Lung (tissue), 12 donors: ENCODE data around the gene ATP10A. TPM values are rescaled to one million over a fixed set of nuclear protein-coding genes. Genes with fewer than 3 reads are reported as not detected.
A peak's percentile ranks its signal among the peaks of the same experiment; 100 is the strongest.

ENCODE experiments used
- ATAC-seq: fragments of 200-7000 bp; cut with Tn5 transposase; one replicate; pipeline ENCODE4 v1.9.1; 2020; ENCODE audit warnings: moderate number of reproducible peaks; ENCODE audit not compliant: insufficient read depth, low FRiP score
- DNase-seq, 3 donors: peaks; one replicate each; pipeline ENCODE4 v3.0.0-alpha.2; 2013 to 2017
- H3K27ac ChIP-seq, 2 donors: one replicate each; pipeline ENCODE4 v1.5.1; 2013; ENCODE audit warnings: mild to moderate bottlenecking in 2 of 2, moderate library complexity in 2 of 2, control low read depth in 1 of 2, inconsistent platforms in 1 of 2, low read depth in 1 of 2, low read length in 1 of 2
- H3K27me3 ChIP-seq, 3 donors: one replicate each; pipeline ENCODE4 v1.5.1; 2013; ENCODE audit warnings: low read length in 2 of 3; ENCODE audit not compliant: control insufficient read depth in 3 of 3, insufficient read depth in 3 of 3
- H3K36me3 ChIP-seq, 4 donors: one replicate each; pipeline ENCODE4 v1.5.1; 2013; ENCODE audit warnings: low read length in 4 of 4, mild to moderate bottlenecking in 1 of 4, moderate library complexity in 1 of 4; ENCODE audit not compliant: control insufficient read depth in 4 of 4, insufficient read depth in 4 of 4
- H3K4me1 ChIP-seq, 5 donors: one replicate each; pipeline ENCODE4 v1.5.1; 2013; ENCODE audit warnings: low read length in 5 of 5, mild to moderate bottlenecking in 2 of 5, moderate library complexity in 1 of 5; ENCODE audit not compliant: control insufficient read depth in 5 of 5, insufficient read depth in 5 of 5
- H3K4me3 ChIP-seq: one replicate; pipeline ENCODE4 v1.5.1; 2013; ENCODE audit warnings: mild to moderate bottlenecking, control low read depth, moderate library complexity
- H3K9ac ChIP-seq, 2 donors: one replicate each; pipeline ENCODE4 v1.5.1; 2013; ENCODE audit warnings: low read length in 2 of 2, control low read depth in 1 of 2; ENCODE audit not compliant: insufficient read depth in 1 of 2
- H3K9me3 ChIP-seq, 4 donors: one replicate each; pipeline ENCODE4 v1.5.1; 2013; ENCODE audit warnings: low read length in 3 of 4, mild to moderate bottlenecking in 1 of 4, moderate library complexity in 1 of 4; ENCODE audit not compliant: control insufficient read depth in 4 of 4, insufficient read depth in 3 of 4
- WGBS, 2 donors: extraction: QIAGEN DNeasy Blood & Tissue Kit; methylation state at CpG; one replicate each; pipeline ENCODE4 v1.1.7; 2013; 5-methylcytosine and 5-hydroxymethylcytosine counted together
- polyA plus RNA-seq, 2 donors: library from polyadenylated mRNA; stranded (reverse); fragments of 200-250 nt; gene quantifications; one replicate each; pipeline ENCODE4 v1.2.1, GENCODE V29; 2013
- total RNA-seq, 2 donors: library from RNA; depleted of rRNA in 1 of 2; stranded (reverse); fragments of >200 nt in 1 of 2; gene quantifications; one replicate each; pipeline ENCODE4 v1.2.1, GENCODE V29; 2014 to 2021
- TF ChIP-seq, protein P1 (sequence below): IDR thresholded peaks from 2 replicates; pipeline ENCODE4 v1.5.1; 2012; ENCODE audit warnings: mild to moderate bottlenecking; ENCODE audit errors: control extremely low read depth, extremely low read depth
- donor health status: control.
- donor health status: control.
- donor health status: Bipolar disorder and iron deficiency.
- donor health status: healthy.
- donor health status: DM: yes; HTN: yes; CAD: no.

ATP10A gene
- total and polyA plus RNA-seq, 4 donors = 4.5 to 33.7 (median 6.2) TPM

DNA sequence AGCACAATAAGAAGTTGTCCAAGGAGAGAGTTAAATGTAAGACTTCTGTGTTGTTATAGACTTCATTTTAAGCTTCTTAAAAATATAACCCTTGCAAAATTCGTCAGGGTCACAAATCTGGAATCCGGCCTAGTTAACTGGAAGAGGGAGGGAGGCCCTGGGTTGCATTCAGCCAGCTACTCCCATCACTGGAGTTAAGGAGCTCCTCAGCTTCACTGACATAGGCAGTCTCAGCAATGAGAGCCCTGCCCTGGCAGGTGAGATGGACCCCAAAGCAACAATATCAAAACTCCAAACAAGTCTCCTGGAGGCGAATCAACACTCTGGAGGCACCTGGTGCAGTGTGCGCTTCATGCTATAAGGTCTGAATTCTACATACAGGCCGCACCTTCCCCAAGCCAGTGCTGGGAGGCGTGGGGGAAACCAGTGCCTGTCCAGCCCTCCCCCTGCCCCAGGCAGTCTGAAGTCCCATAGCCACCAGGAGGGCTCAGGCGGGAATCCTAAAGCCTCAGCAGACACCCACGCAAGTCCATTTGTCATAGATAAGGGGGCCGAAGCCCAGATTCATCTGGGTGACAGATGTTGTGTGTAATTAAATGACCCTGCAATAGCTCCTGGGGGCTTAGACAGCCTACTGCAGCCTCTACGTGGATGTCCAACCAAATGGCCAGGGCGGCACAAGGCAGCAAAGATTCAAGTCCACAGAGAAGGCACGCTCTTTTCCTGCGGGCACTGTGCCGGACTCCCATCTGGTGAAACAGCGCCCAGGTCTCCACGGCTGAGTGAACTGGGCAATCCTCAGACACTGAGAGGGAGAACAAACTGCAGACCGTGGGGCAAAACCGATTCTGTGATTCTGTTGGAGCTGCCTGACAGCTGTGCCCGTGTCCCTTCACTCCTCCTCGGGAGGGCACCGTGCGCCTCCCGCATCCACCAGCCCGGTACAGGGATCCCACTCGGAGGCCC, 64.9 kb downstream of the ATP10A start:
- DNase-seq (peak in 2 of 3 donors; percentile 11 to 62), ATAC-seq (no peak)
- H3K27ac ChIP-seq = no peak overlapping the region

GRCh38 chr15:25797511-25797935, 65.6 kb downstream of the ATP10A start:
- Histone ChIP-seq H3K9ac (no peak overlapping the region), H3K4me1 (peaks cover 0 to 10% (median 5%) of the 10 kb centered on the region in 5 donors), H3K27me3 (no peaks in the 10 kb centered on the region), H3K4me3 (no peak overlapping the region), H3K27ac (no peak overlapping the region), H3K9me3 (no peaks in the 10 kb centered on the region), H3K36me3 (peaks cover 0 to 1% (median 0%) of the 10 kb centered on the region in 4 donors)
- TF ChIP-seq, protein P1, sequence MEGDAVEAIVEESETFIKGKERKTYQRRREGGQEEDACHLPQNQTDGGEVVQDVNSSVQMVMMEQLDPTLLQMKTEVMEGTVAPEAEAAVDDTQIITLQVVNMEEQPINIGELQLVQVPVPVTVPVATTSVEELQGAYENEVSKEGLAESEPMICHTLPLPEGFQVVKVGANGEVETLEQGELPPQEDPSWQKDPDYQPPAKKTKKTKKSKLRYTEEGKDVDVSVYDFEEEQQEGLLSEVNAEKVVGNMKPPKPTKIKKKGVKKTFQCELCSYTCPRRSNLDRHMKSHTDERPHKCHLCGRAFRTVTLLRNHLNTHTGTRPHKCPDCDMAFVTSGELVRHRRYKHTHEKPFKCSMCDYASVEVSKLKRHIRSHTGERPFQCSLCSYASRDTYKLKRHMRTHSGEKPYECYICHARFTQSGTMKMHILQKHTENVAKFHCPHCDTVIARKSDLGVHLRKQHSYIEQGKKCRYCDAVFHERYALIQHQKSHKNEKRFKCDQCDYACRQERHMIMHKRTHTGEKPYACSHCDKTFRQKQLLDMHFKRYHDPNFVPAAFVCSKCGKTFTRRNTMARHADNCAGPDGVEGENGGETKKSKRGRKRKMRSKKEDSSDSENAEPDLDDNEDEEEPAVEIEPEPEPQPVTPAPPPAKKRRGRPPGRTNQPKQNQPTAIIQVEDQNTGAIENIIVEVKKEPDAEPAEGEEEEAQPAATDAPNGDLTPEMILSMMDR = no peak
- ATAC-seq (no peak), DNase-seq (no peak)
- WGBS, 2 donors = 75 to 82% methylated on average over 8 of the region's 8 CpGs

More for the DNA sequence above, 64.9 kb downstream of the ATP10A start:
- Histone ChIP-seq H3K9ac (no peak overlapping the region), H3K36me3 (peaks cover 0 to 1% (median 0%) of the 10 kb centered on the region in 4 donors), H3K27me3 (no peaks in the 10 kb centered on the region), H3K4me1 (peaks cover 0 to 10% (median 5%) of the 10 kb centered on the region in 5 donors), H3K4me3 (no peak overlapping the region), H3K9me3 (peaks cover 0 to 2% (median 0%) of the 10 kb centered on the region in 4 donors)
- TF ChIP-seq, protein P1 = no peak
- 68 to 81% methylated on average over 25 of the region's 25 CpGs for WGBS, 2 donors

DNA sequence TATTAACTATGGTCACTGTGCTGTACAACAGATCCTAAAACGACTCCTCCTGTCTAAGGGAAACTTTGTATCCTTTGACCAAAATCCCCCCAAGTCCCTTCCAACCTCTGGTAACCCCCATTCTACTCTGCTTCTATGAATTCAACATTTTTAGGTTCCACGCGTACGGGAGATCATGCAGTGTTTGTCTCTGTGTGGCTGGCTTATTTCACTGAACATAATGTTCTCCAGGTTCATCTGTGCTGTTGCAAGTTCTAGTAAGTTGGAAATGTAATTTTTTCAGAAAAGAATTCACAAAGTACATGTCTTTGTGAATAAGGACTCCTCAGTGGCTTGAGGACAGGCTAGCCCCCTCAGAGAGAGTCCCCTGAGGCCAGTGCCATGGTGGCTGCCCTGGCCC, 66.1 kb downstream of the ATP10A start:
- Histone ChIP-seq H3K27ac (no peak overlapping the region), H3K27me3 (no peaks in the 10 kb centered on the region), H3K9me3 (no peaks in the 10 kb centered on the region), H3K4me3 (no peak overlapping the region), H3K36me3 (no peaks in the 10 kb centered on the region), H3K4me1 (peaks cover 0 to 10% (median 3%) of the 10 kb centered on the region in 5 donors), H3K9ac (no peak overlapping the region)
- 90% methylated on average over 4 of the region's 4 CpGs for WGBS, 2 donors
- TF ChIP-seq, protein P1 = no peak
- DNase-seq = no peak
- no peak for ATAC-seq
